ENCODE results near the gene MYL5. TPM values are rescaled to one million over a fixed set of nuclear protein-coding genes. Genes with fewer than 3 reads are reported as not detected.

MYL5 gene
- total RNA-seq, 2 donors from 2014 or later: 14.0 to 14.5 TPM

- H3K36me3 Mint-ChIP-seq (ENCODE audit: low read depth): no peaks in the 10 kb centered on the region
- H3K4me1 Mint-ChIP-seq: no peaks in the 10 kb centered on the region
- H3K4me3 Mint-ChIP-seq: no peak overlapping the region
These were observed 24.5 kb upstream of the MYL5 start for GRCh38 chr4:649751-650310.

DNA sequence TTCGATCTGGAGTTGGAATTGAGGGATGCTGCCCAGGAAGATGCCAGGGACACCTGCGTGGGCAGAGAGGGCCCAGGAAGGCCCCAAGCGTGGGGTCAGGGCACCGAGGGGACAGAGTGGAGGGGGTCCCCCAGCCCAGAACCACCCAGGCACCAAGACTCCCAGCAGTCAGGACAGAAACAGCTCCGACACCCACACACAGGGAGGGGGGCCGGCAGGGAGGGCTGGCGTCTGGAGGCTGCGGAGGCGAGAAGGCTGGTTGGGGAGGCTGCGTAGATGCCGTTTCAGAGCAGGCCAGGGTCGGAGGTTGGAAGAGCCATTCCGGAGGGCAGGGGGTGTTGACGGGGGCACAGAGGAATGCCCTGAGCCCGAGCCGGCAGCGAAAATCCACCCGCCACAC lies 23.9 kb upstream of the MYL5 start:
- Mint-ChIP-seq H3K4me3 (no peak overlapping the region), H3K36me3 (ENCODE audit: low read depth) (no peaks in the 10 kb centered on the region), H3K27me3 (peaks cover 11% of the 10 kb centered on the region), H3K9me3 (no peaks in the 10 kb centered on the region), H3K4me1 (no peaks in the 10 kb centered on the region), H3K27ac (no peak overlapping the region)
- ATAC-seq (replicated peaks): no peak

More at GRCh38 chr4:649751-650310, 24.5 kb upstream of the MYL5 start:
- Mint-ChIP-seq H3K9me3 (no peaks in the 10 kb centered on the region), H3K27me3 (peaks cover 11% of the 10 kb centered on the region), H3K27ac (no peak overlapping the region)
- no peak for ATAC-seq (replicated peaks)

DNA sequence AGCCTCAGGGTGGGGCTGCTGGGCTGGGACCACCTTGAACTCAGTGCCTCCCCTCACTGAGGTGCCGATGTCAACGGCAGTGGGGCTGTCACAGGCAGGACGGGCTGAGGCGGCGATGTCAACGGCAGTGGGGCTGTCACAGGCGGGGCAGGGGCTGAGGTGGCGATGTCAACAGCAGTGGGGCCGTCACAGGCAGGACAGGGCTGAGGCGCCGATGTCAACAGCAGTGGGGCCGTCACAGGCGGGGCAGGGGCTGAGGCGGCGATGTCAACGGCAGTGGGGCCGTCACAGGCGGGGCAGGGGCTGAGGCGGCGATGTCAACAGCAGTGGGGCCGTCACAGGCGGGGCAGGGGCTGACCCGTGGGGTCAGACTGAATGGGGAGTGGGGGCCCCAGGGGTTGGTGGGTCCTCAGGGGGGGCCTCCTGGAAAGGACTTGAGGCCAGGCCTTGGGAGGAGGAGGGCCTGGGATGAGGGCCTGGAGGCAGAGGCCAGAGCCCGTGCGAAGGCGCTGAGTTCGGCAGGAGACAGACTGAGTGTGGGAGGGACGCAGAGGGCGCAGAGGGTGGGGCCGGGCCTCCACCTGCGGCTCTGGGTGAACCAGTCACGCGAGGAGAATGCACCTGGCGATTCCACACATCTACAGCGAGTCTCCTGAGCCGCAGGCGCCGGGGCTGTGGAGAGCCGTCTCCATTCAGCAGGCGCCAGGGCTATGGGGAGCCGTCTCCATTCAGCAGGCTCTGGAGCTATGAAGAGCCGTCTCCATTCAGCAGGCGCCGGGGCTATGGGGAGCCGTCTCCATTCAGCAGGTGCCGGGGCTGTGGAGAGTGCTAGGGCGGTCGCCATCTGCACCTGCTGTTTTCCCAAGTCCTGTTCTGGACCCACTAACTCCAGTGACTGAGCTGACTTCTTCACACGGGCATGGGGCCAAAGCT lies 23.1 kb upstream of the MYL5 start:
- no peak overlapping the region for H3K27ac Mint-ChIP-seq
- H3K4me1 Mint-ChIP-seq: no peaks in the 10 kb centered on the region
- peaks cover 3% of the 10 kb centered on the region for H3K27me3 Mint-ChIP-seq
- no peak overlapping the region for H3K4me3 Mint-ChIP-seq
- no peaks in the 10 kb centered on the region for H3K9me3 Mint-ChIP-seq
- no peak for ATAC-seq (replicated peaks)
- no peaks in the 10 kb centered on the region for H3K36me3 Mint-ChIP-seq (ENCODE audit: low read depth)

- H3K4me1 Mint-ChIP-seq: no peaks in the 10 kb centered on the region
- no peaks in the 10 kb centered on the region for H3K36me3 Mint-ChIP-seq (ENCODE audit: low read depth)
- no peak for ATAC-seq (replicated peaks)
- H3K27me3 Mint-ChIP-seq: no peaks in the 10 kb centered on the region
- no peak overlapping the region for H3K27ac Mint-ChIP-seq
- no peaks in the 10 kb centered on the region for H3K9me3 Mint-ChIP-seq
- no peak overlapping the region for H3K4me3 Mint-ChIP-seq
These were observed 22.3 kb upstream of the MYL5 start for GRCh38 chr4:651884-652642.

- Mint-ChIP-seq H3K27ac (no peak overlapping the region), H3K36me3 (ENCODE audit: low read depth) (no peaks in the 10 kb centered on the region), H3K4me1 (no peaks in the 10 kb centered on the region), H3K27me3 (no peaks in the 10 kb centered on the region), H3K9me3 (no peaks in the 10 kb centered on the region), H3K4me3 (no peak overlapping the region)
- ATAC-seq (replicated peaks): no peak
These were observed 21.1 kb upstream of the MYL5 start for GRCh38 chr4:653080-653821.

DNA sequence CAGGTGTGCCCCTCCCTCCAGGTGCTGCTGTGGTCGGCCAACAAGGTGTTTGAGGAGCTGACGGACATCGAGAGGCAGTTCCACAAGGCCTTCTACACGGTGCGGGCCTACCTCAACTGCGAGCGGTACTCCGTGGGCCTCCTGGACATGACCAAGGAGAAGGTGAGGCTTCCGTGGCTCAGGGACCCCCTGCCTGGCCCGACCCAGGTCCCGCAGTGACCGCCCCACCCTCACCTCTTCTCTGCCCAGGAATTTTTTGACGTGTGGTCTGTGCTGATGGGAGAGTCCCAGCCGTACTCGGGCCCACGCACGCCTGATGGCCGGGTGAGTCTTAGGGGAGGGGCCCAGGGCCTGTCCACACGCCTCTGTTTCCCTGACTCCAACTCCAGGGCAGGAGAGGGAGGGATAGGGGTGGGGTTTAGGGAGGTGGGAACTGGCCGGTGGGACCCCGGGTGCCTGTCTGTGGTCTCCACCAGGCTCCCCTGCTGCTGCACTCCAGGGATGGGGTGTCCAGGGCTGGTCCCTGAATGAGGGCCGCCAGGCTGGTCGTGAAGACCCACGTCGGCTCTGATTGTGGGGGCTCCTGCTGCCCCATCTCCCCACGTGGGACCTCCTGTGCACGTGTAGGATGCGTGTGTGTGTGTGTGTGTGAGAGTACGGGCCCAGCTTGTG lies 20.4 kb upstream of the MYL5 start:
- no peaks in the 10 kb centered on the region for H3K27me3 Mint-ChIP-seq
- no peak for ATAC-seq (replicated peaks)
- no peak overlapping the region for H3K27ac Mint-ChIP-seq

GRCh38 chr4:654503-654845 lies 19.9 kb upstream of the MYL5 start:
- Mint-ChIP-seq H3K27ac (no peak overlapping the region), H3K4me1 (no peaks in the 10 kb centered on the region), H3K9me3 (no peaks in the 10 kb centered on the region), H3K4me3 (no peak overlapping the region), H3K36me3 (ENCODE audit: low read depth) (no peaks in the 10 kb centered on the region), H3K27me3 (no peaks in the 10 kb centered on the region)
- ATAC-seq (replicated peaks): no peak

More for the DNA sequence above, 20.4 kb upstream of the MYL5 start:
- Mint-ChIP-seq H3K4me3 (no peak overlapping the region), H3K9me3 (no peaks in the 10 kb centered on the region), H3K36me3 (ENCODE audit: low read depth) (no peaks in the 10 kb centered on the region), H3K4me1 (no peaks in the 10 kb centered on the region)

- H3K4me3 Mint-ChIP-seq: no peak overlapping the region
- H3K4me1 Mint-ChIP-seq: no peaks in the 10 kb centered on the region
- H3K27ac Mint-ChIP-seq: no peak overlapping the region
- no peaks in the 10 kb centered on the region for H3K27me3 Mint-ChIP-seq
- no peaks in the 10 kb centered on the region for H3K9me3 Mint-ChIP-seq
- no peak for ATAC-seq (replicated peaks)
- no peaks in the 10 kb centered on the region for H3K36me3 Mint-ChIP-seq (ENCODE audit: low read depth)
These were observed 19.4 kb upstream of the MYL5 start for GRCh38 chr4:654871-655463.

DNA sequence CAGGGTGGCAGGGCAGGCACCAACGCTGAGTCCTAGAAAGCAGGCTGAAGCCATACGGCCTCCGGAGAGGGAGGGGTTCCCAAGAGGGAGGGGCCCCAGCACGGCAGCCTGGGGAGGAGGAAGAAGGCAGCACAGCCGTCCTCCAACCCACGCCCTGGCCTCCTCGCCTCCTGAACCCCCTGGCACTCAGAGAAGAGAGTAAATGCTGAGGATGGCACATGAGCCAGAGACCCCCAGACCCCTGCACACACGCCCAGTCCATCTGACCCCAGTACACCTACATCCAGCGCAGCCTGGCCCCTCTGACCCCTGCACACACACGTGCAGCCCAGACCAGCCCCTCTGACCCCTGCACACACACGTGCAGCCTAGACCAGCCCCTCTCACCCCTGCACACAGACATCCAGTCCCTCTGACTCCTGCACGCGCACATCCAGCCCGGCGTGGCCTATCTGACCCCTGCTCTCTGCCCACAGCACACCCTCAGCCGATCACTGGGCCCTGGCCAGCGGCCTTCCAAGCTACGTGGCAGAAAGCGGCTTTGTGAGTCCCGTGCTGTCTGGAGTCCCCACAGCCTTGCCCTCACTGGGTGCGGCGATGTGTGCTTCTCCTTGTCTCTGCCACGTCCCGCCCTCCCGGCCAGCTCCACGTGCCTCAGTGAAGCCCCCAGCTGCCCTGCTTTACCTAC lies 18.7 kb upstream of the MYL5 start:
- no peaks in the 10 kb centered on the region for H3K36me3 Mint-ChIP-seq (ENCODE audit: low read depth)
- ATAC-seq (replicated peaks): no peak
- H3K9me3 Mint-ChIP-seq: no peaks in the 10 kb centered on the region
- H3K4me3 Mint-ChIP-seq: no peak overlapping the region
- H3K4me1 Mint-ChIP-seq: no peaks in the 10 kb centered on the region
- H3K27ac Mint-ChIP-seq: no peak overlapping the region
- H3K27me3 Mint-ChIP-seq: no peaks in the 10 kb centered on the region

DNA sequence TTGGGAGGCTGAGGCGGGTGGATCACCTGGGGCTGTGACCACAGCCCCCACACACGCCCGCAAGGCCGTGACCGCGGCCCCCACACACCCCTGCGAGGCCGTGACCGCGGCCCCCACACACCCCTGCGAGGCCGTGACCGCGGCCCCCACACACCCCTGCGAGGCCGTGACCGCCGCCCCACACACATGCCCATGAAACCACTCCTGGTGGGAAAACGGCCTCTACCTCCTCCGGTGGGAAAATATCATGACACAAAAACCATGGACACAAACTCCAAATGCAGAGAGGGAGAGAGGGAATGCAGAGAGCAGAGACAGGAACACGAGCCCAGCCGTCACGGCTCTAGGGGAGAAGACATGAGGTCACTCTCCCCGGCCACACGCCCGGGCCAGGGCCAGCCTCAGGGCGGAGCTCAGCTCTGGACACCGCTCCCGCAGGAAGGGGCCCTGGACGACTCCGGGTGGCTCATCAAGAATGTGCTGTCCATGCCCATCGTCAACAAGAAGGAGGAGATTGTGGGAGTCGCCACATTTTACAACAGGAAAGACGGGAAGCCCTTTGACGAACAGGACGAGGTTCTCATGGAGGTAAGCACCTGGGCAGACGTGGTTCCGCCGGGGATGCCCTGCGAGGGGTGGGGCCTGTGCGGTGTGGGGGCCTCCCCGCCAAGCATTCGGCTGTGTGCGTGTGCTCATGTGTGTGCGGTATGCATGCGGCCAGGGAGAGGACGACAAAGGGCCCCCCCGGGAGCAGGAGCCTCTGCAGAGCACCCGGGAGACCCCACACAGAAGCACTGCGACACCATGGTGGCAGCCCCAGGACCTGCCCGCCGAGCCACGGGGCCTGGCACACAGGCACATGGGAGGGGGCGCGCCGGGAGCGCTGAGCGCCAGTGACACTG lies 17.7 kb upstream of the MYL5 start:
- no peak overlapping the region for H3K4me3 Mint-ChIP-seq
- H3K9me3 Mint-ChIP-seq: no peaks in the 10 kb centered on the region
- H3K27ac Mint-ChIP-seq: no peak overlapping the region
- no peaks in the 10 kb centered on the region for H3K36me3 Mint-ChIP-seq (ENCODE audit: low read depth)
- H3K4me1 Mint-ChIP-seq: no peaks in the 10 kb centered on the region
- H3K27me3 Mint-ChIP-seq: no peaks in the 10 kb centered on the region
- no peak for ATAC-seq (replicated peaks)

GRCh38 chr4:657338-657833 lies 17.0 kb upstream of the MYL5 start:
- H3K4me3 Mint-ChIP-seq: no peak overlapping the region
- no peak for ATAC-seq (replicated peaks)
- H3K36me3 Mint-ChIP-seq (ENCODE audit: low read depth): no peaks in the 10 kb centered on the region
- no peaks in the 10 kb centered on the region for H3K4me1 Mint-ChIP-seq
- no peaks in the 10 kb centered on the region for H3K27me3 Mint-ChIP-seq
- H3K27ac Mint-ChIP-seq: no peak overlapping the region
- no peaks in the 10 kb centered on the region for H3K9me3 Mint-ChIP-seq

DNA sequence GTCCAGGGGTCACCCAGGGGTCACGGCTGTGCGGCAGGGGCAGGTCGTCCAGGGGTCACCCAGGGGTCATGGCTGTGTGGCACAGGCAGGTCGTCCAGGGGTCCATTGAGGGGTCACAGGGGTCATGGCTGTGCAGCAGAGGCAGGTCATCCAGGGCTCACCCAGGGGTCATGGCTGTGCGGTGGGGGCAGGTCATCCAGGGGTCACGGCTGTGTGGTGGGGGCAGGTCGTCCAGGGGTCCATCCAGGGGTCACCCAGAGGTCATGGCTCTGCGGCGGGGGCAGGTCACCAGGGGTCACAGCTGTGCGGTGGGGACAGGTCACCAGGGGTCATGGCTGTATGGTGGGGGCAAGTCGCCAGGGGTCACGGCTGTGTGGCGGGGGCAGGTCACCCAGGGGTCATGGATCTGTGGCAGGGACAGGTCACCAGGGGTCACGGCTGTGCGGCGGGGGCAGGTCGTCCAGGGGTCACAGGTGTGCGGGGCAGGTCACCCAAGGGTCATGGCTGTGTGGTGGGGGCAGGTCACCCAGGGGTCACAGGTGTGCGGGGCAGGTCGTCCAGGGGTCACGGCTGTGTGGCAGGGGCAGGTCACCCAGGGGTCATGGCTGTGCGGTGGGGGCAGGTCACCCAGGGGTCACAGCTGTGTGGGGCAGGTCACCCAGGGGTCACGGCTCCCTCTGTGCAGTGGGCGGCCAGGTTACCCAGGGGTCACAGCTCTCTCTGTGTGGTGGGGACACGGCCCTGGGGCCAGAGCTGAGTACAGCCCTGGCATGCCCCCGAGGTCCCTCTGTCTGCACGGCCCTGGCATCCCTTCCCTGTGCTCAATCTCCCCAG lies 16.3 kb upstream of the MYL5 start:
- Mint-ChIP-seq H3K4me1 (no peaks in the 10 kb centered on the region), H3K27me3 (no peaks in the 10 kb centered on the region), H3K36me3 (ENCODE audit: low read depth) (no peaks in the 10 kb centered on the region), H3K9me3 (no peaks in the 10 kb centered on the region), H3K4me3 (no peak overlapping the region), H3K27ac (no peak overlapping the region)
- no peak for ATAC-seq (replicated peaks)

Measured in activated T-helper 17 cell treated with anti-CD3 and anti-CD28 coated beads, Interleukin-2, amount 50 U/mL, for 72 hours (primary cell).